ENCODE data around the gene MBNL3.

GRCh38 chrX:132411310-132411977 lies 77.4 kb downstream of the MBNL3 start:
- TF ChIP-seq EP300 (IDR thresholded peaks at IDR 0.05) (no peak), POLR2A (IDR thresholded peaks at IDR 0.05) (no peak), POLR2AphosphoS5 (IDR thresholded peaks at IDR 0.05) (no peak)
